NCI-H2227 (cell line): ENCODE data around the gene TMEM121.
"Not testable (repeated sequence)": the region's sequence is repeated elsewhere in the genome, so short reads cannot be mapped to it uniquely, and the experiment has no call there.

Experiments
- DNase-seq: peaks from one replicate; lab custom pipeline; 2025; ENCODE audit not compliant: unreplicated experiment; lab: John Stamatoyannopoulos, UW

TMEM121 gene

GRCh38 chr14:105567164-105568103 is 41.1 kb downstream of the TMEM121 start:
- DNase-seq: not testable (repeated sequence)

DNA sequence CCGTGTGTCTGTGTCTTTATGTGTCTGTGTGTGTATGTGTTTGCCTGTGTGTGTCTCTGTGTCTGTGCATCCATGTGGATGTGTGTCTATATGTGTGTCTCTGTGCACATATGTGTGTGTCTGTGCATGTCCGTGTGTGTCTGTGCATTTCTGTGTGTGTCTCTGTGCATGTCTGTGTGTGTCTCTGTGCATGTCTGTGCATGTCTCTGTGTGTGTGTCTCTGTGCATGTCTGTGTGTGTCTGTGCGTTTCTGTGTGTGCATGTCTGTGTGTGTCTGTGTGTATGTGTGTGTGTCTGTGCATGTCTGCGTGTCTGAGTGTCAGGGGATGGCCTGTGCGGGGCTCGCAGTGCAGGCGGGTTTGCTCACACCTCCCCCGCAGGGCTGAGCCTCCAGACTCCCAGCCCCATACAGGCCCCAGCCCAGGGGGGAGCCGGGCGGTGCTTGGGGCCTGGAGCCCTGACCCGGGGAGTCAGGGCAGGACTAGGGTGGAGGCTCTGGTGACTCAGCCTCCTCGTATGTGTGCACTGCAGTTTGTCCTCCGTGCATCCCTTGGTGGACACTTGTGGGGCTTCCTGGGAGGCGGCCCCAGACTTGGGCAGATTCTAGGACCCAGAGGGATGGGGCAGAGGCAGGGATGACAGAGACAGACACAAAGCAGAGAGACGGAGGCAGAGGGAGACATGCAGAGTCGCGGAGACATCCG is 41.9 kb downstream of the TMEM121 start:
- DNase-seq: not testable (repeated sequence)

DNA sequence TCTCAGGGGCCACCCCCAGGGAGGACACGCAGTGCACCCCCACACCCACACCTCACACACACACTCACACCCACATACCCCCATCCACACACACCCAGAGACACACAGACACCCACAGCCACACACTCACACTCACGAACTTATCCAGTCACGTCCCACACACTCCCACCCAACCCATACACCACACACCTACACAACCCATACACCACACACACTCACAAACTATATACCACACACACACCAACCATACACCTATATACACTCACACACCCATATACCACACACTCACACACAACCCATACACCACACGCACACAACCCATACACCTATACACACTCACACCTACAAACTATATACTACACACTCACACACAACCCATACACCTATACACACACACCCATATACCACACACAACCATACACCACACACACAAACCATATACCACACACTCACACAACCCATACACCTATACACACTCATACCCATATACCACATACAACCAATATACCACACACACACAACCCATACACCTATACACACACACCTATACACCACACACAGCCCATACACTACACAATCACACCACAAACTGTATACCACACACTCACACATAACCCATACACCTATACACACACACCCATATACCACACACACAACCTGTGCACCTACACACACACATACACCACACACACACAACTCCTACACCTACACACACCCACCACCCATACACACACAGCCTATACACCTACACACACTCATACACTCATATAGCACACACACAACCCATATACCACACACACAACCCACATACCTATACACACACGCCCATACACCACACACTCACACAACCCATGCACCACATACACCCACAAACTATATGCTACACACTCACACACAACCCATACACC is 42.7 kb downstream of the TMEM121 start:
- DNase-seq: no peak

DNA sequence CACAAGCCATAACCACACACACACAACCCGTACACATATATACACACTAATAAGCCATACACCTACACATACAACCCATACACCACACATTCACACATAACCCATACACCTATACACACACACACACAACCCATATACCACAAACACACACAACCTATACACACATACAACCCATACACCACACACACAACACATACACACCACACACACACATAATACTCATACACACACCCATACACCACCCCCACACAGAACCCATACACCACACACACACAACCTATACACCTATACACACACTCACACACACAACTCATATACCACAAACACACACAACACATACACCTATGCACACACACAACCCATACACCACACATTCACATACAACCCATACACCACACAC is 44.1 kb downstream of the TMEM121 start:
- DNase-seq: no peak

GRCh38 chr14:105571181-105571951 is 45.0 kb downstream of the TMEM121 start:
- DNase-seq: not testable (repeated sequence)

- DNase-seq: not testable (repeated sequence)
Measured at GRCh38 chr14:105572063-105572462, 45.7 kb downstream of the TMEM121 start.

GRCh38 chr14:105573841-105574240 is 47.5 kb downstream of the TMEM121 start:
- not testable (repeated sequence) for DNase-seq

DNA sequence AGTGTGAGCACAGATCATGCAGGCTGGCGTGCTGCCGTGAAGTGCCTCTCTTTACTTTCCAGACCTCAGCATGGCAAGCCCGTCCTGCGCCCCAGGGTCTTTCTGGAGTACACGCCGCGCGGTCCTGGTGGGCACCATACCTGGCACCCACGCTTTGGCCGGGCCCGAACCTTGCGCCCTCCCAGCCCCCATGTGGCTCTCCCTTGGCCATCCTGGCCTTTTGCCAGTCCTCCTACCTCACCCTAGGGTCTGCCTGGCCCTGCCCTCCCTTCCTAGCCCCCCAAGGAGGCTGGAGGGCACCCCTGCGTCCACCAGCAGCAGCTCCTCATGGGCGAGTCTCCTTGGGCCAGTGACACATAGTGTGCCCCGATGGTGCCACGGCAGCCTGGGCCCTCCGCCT is 48.0 kb downstream of the TMEM121 start:
- not testable (repeated sequence) for DNase-seq

- DNase-seq: not testable (repeated sequence)
Measured at GRCh38 chr14:105575016-105575700, 48.8 kb downstream of the TMEM121 start.

- no peak for DNase-seq
Measured at GRCh38 chr14:105576525-105577088, 50.2 kb downstream of the TMEM121 start.

- DNase-seq: no peak
Measured at GRCh38 chr14:105577314-105577861, 51.0 kb downstream of the TMEM121 start.

GRCh38 chr14:105578070-105578469 is 51.7 kb downstream of the TMEM121 start:
- DNase-seq: no peak

GRCh38 chr14:105579221-105579620 is 52.8 kb downstream of the TMEM121 start:
- DNase-seq: not testable (repeated sequence)
